Activated CD8-positive, alpha-beta memory T cell treated with anti-CD3 and anti-CD28 coated beads, Interleukin-2, amount 50 U/mL, for 1 hour (primary cell): ENCODE results near the gene CAMKK2.
"Not testable (repeated sequence)": the region's sequence is repeated elsewhere in the genome, so short reads cannot be mapped to it uniquely, and the experiment has no call there.

ENCODE experiments used
- DNase-seq: peaks from one replicate; pipeline ENCODE4 v3.0.0-alpha.2; 2020; ENCODE audit errors: extremely low read depth

The CAMKK2 gene

GRCh38 chr12:121296618-121297434 lies at the start of gene CAMKK2:
CAMKK2 (minus strand) TSS chr12:121296709; CDS start chr12:121274526, 22,183 bp downstream.
- DNase-seq: peak; percentile 47

- no peak for DNase-seq
Observed at GRCh38 chr12:121345151-121345815, 48.8 kb upstream of the CAMKK2 start.

- no peak for DNase-seq
Observed at GRCh38 chr12:121344506-121344905, 48.0 kb upstream of the CAMKK2 start.

- DNase-seq: no peak
Observed at GRCh38 chr12:121337416-121337815, 40.9 kb upstream of the CAMKK2 start.

- DNase-seq: no peak
Observed at GRCh38 chr12:121334513-121335343, 38.2 kb upstream of the CAMKK2 start.

GRCh38 chr12:121333747-121334146 lies 37.2 kb upstream of the CAMKK2 start:
- no peak for DNase-seq

- no peak for DNase-seq
Observed at GRCh38 chr12:121331248-121331647, 34.7 kb upstream of the CAMKK2 start.

GRCh38 chr12:121330692-121331091 lies 34.2 kb upstream of the CAMKK2 start:
- no peak for DNase-seq

- no peak for DNase-seq
Observed at GRCh38 chr12:121330195-121330594, 33.7 kb upstream of the CAMKK2 start.

- DNase-seq: no peak
Observed at GRCh38 chr12:121328620-121329019, 32.1 kb upstream of the CAMKK2 start.

- DNase-seq: no peak
Observed at GRCh38 chr12:121326996-121327674, 30.6 kb upstream of the CAMKK2 start.

GRCh38 chr12:121325922-121326396 lies 29.4 kb upstream of the CAMKK2 start:
- no peak for DNase-seq

- DNase-seq: no peak
Observed at GRCh38 chr12:121323908-121324307, 27.4 kb upstream of the CAMKK2 start.

- no peak for DNase-seq
Observed at GRCh38 chr12:121318121-121318520, 21.6 kb upstream of the CAMKK2 start.

- DNase-seq: no peak
Observed at GRCh38 chr12:121314431-121314830, 17.9 kb upstream of the CAMKK2 start.

- not testable (repeated sequence) for DNase-seq
Observed at GRCh38 chr12:121310231-121310630, 13.7 kb upstream of the CAMKK2 start.

- DNase-seq: not testable (repeated sequence)
Observed at GRCh38 chr12:121307397-121307796, 10.9 kb upstream of the CAMKK2 start.

GRCh38 chr12:121304306-121304705 lies 7.8 kb upstream of the CAMKK2 start:
- DNase-seq: no peak

- DNase-seq: no peak
Observed at GRCh38 chr12:121301876-121302275, 5.4 kb upstream of the CAMKK2 start.

- DNase-seq: no peak
Observed at GRCh38 chr12:121300083-121300819, 3.7 kb upstream of the CAMKK2 start.

GRCh38 chr12:121299662-121300061 lies 3.2 kb upstream of the CAMKK2 start:
- no peak for DNase-seq
